ENCODE results near the gene SLCO2A1. TPM values are rescaled to one million over a fixed set of nuclear protein-coding genes. Genes with fewer than 3 reads are reported as not detected.
A peak's percentile ranks its signal among the peaks of the same experiment; 100 is the strongest.

SLCO2A1 gene
- total and polyA plus RNA-seq, 8 donors = 34.7 to 180 (median 57.6) TPM

DNA sequence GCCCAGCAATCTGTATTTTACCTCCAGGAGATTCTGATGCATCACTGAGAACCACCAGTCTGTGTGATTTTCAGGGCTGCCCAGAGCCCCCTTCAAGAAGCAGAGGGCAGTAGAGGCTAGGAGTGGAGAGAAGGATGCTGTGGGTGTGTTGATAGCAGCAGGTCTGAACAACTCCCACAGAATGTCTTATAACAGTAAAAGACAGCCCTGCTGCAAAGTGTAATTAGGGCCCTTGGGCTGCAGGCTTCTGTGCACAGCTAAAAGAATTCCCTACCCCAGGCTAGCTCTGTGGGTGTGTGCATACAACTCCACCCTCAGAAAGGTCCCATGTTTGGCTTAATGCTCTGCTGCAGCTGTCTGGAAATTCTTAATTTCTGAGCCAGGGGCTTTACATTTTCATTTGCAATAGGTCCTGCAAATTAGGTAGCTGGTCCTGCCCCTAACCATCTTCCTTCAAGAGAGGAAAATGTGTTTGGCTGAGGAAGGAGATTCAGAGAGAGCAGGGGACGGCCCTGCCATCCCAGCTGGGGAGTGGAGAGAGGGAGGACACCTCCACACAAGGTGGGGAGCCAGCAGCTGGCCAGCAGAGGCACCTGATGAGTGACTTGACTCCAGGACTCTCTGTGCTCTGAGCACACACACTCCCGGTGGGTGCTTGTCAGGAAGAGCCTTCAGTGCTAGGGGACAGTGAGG lies 90.8 kb downstream of the SLCO2A1 start:
- intact Hi-C loops (cut with DNase I) = loop anchor here in 1 of 2 donors (10.0 kb wide), 1 partner anchor 266 kb away; no protein-coding TSS in a partner anchor
- no peak overlapping the region for H3K4me3 ChIP-seq
- peaks cover 8 to 12% of the 10 kb centered on the region in 2 donors for H3K4me1 ChIP-seq
- no peaks in the 10 kb centered on the region for H3K27me3 ChIP-seq
- no peak for ATAC-seq
- DNase-seq = no peak
- peaks cover 0 to 28% of the 10 kb centered on the region in 2 donors for H3K36me3 ChIP-seq
- H3K27ac ChIP-seq = no peak overlapping the region
- H3K9me3 ChIP-seq = no peaks in the 10 kb centered on the region
- TF ChIP-seq, protein P1, sequence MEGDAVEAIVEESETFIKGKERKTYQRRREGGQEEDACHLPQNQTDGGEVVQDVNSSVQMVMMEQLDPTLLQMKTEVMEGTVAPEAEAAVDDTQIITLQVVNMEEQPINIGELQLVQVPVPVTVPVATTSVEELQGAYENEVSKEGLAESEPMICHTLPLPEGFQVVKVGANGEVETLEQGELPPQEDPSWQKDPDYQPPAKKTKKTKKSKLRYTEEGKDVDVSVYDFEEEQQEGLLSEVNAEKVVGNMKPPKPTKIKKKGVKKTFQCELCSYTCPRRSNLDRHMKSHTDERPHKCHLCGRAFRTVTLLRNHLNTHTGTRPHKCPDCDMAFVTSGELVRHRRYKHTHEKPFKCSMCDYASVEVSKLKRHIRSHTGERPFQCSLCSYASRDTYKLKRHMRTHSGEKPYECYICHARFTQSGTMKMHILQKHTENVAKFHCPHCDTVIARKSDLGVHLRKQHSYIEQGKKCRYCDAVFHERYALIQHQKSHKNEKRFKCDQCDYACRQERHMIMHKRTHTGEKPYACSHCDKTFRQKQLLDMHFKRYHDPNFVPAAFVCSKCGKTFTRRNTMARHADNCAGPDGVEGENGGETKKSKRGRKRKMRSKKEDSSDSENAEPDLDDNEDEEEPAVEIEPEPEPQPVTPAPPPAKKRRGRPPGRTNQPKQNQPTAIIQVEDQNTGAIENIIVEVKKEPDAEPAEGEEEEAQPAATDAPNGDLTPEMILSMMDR (IDR thresholded peaks at IDR 0.05) = no peak

DNA sequence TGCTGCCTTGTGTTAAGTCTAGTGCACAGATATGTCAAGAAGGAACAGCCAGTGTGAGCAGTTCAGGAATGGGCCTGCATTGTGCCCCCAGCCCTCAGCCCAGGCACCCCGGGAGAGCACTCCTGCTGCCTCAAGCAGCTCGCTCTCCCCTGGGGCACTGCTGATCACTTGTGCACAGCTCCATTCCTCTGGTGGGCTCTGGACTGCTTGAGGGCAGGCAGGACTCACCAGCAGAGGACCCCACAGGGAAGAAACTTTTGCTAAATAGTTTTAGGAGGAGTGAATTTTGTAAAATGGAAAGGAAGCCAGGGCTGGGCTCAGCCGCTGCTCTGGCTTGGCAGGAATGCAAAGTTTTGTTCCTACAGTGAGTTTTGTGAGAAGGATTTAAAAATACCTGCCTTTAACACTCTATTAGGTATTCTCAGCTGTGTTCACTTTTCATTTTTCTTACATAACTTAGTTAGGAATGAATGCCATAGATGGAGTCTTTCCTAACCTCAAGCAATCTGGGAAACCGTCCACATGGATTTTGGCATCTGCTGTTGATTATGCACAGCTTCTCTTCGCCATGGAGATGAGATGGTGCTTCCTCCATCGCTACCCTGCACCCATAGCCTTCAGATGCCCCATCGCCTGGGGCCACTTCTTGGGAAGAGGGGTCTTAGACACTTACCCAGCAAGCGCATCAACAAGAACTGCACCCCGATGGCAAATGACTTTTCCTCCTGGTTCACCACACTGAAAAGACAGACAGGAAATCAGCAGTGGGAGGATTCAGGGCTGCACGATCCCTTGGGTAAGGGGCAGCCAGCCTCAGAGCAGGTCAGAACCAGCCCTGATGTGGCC lies 91.7 kb downstream of the SLCO2A1 start:
- H3K27me3 ChIP-seq = no peaks in the 10 kb centered on the region
- peaks cover 0 to 3% of the 10 kb centered on the region in 2 donors for H3K4me1 ChIP-seq
- H3K9me3 ChIP-seq = no peaks in the 10 kb centered on the region
- DNase-seq = peak in 2 of 4 donors; percentile 36 to 37
- TF ChIP-seq, protein P1 (IDR thresholded peaks at IDR 0.05) = no peak
- no peak overlapping the region for H3K4me3 ChIP-seq
- no peak for ATAC-seq
- H3K36me3 ChIP-seq = peaks cover 0 to 27% of the 10 kb centered on the region in 2 donors
- intact Hi-C loops (cut with DNase I) = loop anchor here in 1 of 2 donors (10.0 kb wide), 1 partner anchor 267 kb away; no protein-coding TSS in a partner anchor
- no peak overlapping the region for H3K27ac ChIP-seq

- no peaks in the 10 kb centered on the region for H3K4me1 ChIP-seq
- peaks cover 0 to 25% of the 10 kb centered on the region in 2 donors for H3K36me3 ChIP-seq
- intact Hi-C loops (cut with DNase I) = loop anchor here in 1 of 2 donors (10.0 kb wide), 1 partner anchor 268 kb away; no protein-coding TSS in a partner anchor
- H3K27me3 ChIP-seq = no peaks in the 10 kb centered on the region
- ATAC-seq = no peak
- DNase-seq = no peak
- no peak overlapping the region for H3K4me3 ChIP-seq
- no peak overlapping the region for H3K27ac ChIP-seq
- TF ChIP-seq, protein P1 (IDR thresholded peaks at IDR 0.05) = no peak
- H3K9me3 ChIP-seq = no peaks in the 10 kb centered on the region
These were observed 92.6 kb downstream of the SLCO2A1 start for GRCh38 chr3:133937061-133937686.

DNA sequence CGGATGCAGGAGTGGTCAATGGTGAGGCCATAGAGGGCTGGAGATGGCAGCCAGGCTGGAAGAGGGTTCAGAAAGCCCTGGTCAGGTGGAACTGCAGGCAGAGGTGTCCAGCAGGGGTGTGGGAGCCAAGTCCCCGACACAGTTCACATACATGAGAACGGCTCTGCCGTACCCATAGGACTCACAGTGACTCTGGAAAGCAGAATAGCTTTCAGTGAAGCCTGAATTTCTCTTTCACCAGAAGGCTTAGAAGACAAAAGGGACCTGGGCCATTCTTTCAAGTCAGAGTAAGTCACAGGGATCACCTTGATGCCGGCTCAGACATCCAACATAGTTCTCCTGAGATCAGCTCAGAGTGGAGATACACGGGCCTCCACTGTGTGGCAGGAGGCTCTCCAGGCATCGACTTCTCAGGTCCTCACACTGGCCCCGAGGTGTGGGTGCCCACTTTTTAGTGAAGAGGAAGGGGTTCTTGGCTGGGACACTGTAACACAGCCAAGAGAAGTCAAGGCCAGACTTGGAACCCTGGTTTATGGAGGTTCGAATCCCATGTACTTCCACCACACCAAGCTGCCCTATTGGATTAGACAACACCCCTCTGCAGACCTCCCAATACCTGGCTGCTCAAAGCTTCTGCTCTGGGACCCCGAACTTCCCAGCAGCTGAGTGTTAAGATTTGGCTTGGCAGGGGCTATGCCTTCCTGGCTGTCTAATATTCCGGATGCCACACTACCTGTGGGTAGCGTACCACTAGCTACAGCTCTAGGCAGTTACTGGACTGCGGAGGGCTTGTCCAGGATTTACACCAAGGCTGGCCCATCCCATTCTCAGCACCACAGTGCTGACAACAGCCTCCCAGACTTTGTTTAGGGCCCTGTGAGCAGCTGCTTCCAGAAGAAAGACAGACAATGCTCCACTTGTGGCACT lies 93.6 kb downstream of the SLCO2A1 start:
- DNase-seq (no peak), ATAC-seq (no peak)
- no peak overlapping the region for H3K4me3 ChIP-seq
- TF ChIP-seq, protein P1 (IDR thresholded peaks at IDR 0.05) = no peak
- intact Hi-C loops (cut with DNase I) = loop anchor here in 1 of 2 donors (10.0 kb wide), 1 partner anchor 269 kb away; no protein-coding TSS in a partner anchor
- no peak overlapping the region for H3K27ac ChIP-seq
- no peaks in the 10 kb centered on the region for H3K9me3 ChIP-seq
- H3K36me3 ChIP-seq = peaks cover 0 to 25% of the 10 kb centered on the region in 2 donors
- H3K4me1 ChIP-seq = no peaks in the 10 kb centered on the region
- no peaks in the 10 kb centered on the region for H3K27me3 ChIP-seq
